ENCODE measurements around the gene HSCB. TPM values are rescaled to one million over a fixed set of nuclear protein-coding genes. Genes with fewer than 3 reads are reported as not detected.

The HSCB gene
- total and polyA plus RNA-seq, 9 of the 15 experiments (the other 6 are each of a cell fraction or from before 2014, with no cell fraction given): 2.6 to 13.1 (median 8.6) TPM

GRCh38 chr22:28801845-28802594, 60.2 kb downstream of the HSCB start (continued):
- TF ChIP-seq IRF1 (CRISPR knock-in tag; IDR thresholded peaks at IDR 0.05; ENCODE audit: borderline replicate concordance) (no peak), MYC (IDR thresholded peaks at IDR 0.05; ENCODE audit: low read depth, low read length) (peak; percentile 93), MYC (CRISPR knock-in tag; IDR thresholded peaks at IDR 0.05; ENCODE audit: borderline replicate concordance, low read depth) (no peak), MNT (conservative IDR thresholded peaks at IDR 0.05) (peak; percentile 69 to 71), TCFL5 (CRISPR knock-in tag; conservative IDR thresholded peaks at IDR 0.05) (no peak), VEZF1 (CRISPR knock-in tag; IDR thresholded peaks at IDR 0.05) (peak; percentile 56), MAX (CRISPR knock-in tag; IDR thresholded peaks at IDR 0.05) (peak; percentile 65), ZBTB11 (CRISPR knock-in tag; IDR thresholded peaks at IDR 0.05) (peak in 1 of 3 experiments; percentile 32; a peak in 1 of 6 replicates), GABPB1 (CRISPR knock-in tag; IDR thresholded peaks at IDR 0.05) (0 out of 2 replicates have a peak, but pooled peaks have one; percentile 19), NFRKB (IDR thresholded peaks at IDR 0.05; ENCODE audit: low read depth) (peak; percentile 32; the same call in 1 of the 2 replicates), POLR2A (conservative IDR thresholded peaks at IDR 0.05) (peak; percentile 41; the same call in 1 of the 2 replicates)

Measured in K562 (cell line).